ENCODE data around the gene CSPG4. TPM values are rescaled to one million over a fixed set of nuclear protein-coding genes. Genes with fewer than 3 reads are reported as not detected.

CSPG4 gene
- total and polyA plus RNA-seq, 2 of the 8 experiments (the other 6 are each of a cell fraction or from before 2014, with no cell fraction given): 1.4 to 3.0 TPM

DNA sequence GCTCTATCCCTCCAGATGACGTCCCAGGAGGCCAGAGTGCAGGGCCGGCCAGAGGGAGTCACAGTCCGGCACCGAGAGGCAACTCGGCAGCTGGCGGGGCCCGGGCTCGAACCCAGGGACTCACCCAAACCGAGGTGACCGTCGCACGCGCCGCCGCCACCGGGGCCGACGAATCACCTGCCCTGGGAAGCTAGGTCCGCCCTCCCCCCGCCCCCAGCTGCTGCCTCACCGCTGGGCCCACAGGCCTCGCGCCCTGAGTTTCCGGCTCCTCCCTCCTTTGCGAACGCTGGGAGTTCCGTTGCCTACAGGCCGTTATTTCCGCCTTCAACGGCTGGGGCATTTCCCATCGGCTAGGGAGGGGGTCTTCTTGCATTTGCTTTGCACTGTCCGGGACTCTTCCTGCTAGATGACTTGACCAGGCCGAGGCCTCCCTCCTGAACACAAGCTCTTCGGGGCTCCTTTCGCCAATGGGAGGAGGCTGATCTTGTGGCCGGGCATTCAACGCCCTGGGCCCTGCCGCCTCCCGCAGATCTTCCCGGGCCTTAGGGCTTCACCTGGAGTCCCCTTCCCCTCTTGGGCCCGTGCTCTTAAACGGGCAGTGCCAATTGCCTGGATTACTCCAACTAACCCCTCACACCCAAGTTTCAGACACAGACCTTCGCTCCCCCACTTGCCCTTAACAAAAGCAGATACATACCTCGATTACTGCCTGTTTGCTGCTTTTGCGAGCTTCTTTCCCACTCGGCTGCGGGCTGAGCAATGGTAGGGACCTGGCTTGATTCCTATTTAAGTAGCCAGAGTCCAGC, 86.9 kb downstream of the CSPG4 start, which contains the start of gene SNUPN (continued):
- peak; percentile 28; the same call in 1 of the 2 replicates for TF ChIP-seq TEAD4 (IDR thresholded peaks at IDR 0.05; ENCODE audit: low read depth, low read length)
- TF ChIP-seq SIX5 (IDR thresholded peaks at IDR 0.05; ENCODE audit: low read depth, low read length): no peak
- no peak for TF ChIP-seq EZH2 (IDR thresholded peaks at IDR 0.05; ENCODE audit: low read depth, low read length, severe bottlenecking)
- peak; percentile 70 for TF ChIP-seq KDM4A (IDR thresholded peaks at IDR 0.05; ENCODE audit: low read depth, low read length, severe bottlenecking)
- TF ChIP-seq NANOG (IDR thresholded peaks at IDR 0.05; ENCODE audit: insufficient read depth, low read depth, low read length, poor library complexity, severe bottlenecking): no peak
- TF ChIP-seq BACH1 (IDR thresholded peaks at IDR 0.05; ENCODE audit: low read length): no peak
- no peak for TF ChIP-seq RFX5 (IDR thresholded peaks at IDR 0.05; ENCODE audit: borderline replicate concordance, low read depth, low read length)
- no peak for TF ChIP-seq RAD21 (IDR thresholded peaks at IDR 0.05 in 1 of 2, conservative IDR thresholded peaks at IDR 0.05 in 1 of 2; ENCODE audit: low read depth in 2 of 2, low read length in 2 of 2)
- TF ChIP-seq CHD2 (IDR thresholded peaks at IDR 0.05; ENCODE audit: low read length): peak; percentile 4; the same call in 1 of the 2 replicates
- no peak for TF ChIP-seq SP2 (IDR thresholded peaks at IDR 0.05; ENCODE audit: low read length)
- no peak for TF ChIP-seq JUN (IDR thresholded peaks at IDR 0.05; ENCODE audit: low read depth, low read length)
- TF ChIP-seq CTBP2 (IDR thresholded peaks at IDR 0.05; ENCODE audit: borderline replicate concordance, insufficient read depth, insufficient read length, low read length): peak; percentile 63
- TF ChIP-seq TCF12 (IDR thresholded peaks at IDR 0.05; ENCODE audit: low read depth, low read length): no peak
- TF ChIP-seq TAF1 (IDR thresholded peaks at IDR 0.05; ENCODE audit: low read depth, low read length): no peak; the same call in 1 of the 2 replicates
- TF ChIP-seq, protein P1, sequence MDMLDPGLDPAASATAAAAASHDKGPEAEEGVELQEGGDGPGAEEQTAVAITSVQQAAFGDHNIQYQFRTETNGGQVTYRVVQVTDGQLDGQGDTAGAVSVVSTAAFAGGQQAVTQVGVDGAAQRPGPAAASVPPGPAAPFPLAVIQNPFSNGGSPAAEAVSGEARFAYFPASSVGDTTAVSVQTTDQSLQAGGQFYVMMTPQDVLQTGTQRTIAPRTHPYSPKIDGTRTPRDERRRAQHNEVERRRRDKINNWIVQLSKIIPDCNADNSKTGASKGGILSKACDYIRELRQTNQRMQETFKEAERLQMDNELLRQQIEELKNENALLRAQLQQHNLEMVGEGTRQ (IDR thresholded peaks at IDR 0.05; ENCODE audit: low read length): no peak
- TF ChIP-seq YY1 (IDR thresholded peaks at IDR 0.05; ENCODE audit: low read depth, low read length): no peak
- TF ChIP-seq MAFK (IDR thresholded peaks at IDR 0.05; ENCODE audit: low read depth, low read length): no peak
- TF ChIP-seq SUZ12 (IDR thresholded peaks at IDR 0.05; ENCODE audit: low read length): no peak
- TF ChIP-seq POLR2A (IDR thresholded peaks at IDR 0.05; ENCODE audit: control extremely low read depth in 1 of 2, low read depth in 2 of 2, low read length in 2 of 2): no peak
- TF ChIP-seq EP300 (IDR thresholded peaks at IDR 0.05; ENCODE audit: borderline replicate concordance in 1 of 2, low read depth in 2 of 2, low read length in 2 of 2): no peak
- peak; percentile 87 for TF ChIP-seq ASH2L (IDR thresholded peaks at IDR 0.05; ENCODE audit: low read length)
- no peak for TF ChIP-seq HDAC6 (IDR thresholded peaks at IDR 0.05; ENCODE audit: low read depth, low read length)
- no peak; the same call in 1 of the 2 replicates for TF ChIP-seq GTF2F1 (IDR thresholded peaks at IDR 0.05; ENCODE audit: borderline replicate concordance, low read depth, low read length)
- no peak; the same call in 1 of the 2 replicates for TF ChIP-seq JUND (IDR thresholded peaks at IDR 0.05; ENCODE audit: low read length)

All from H1 (cell line).